GM12875 (cell line): ENCODE results near the gene TTI1.

Experiments used
- H3K4me3 ChIP-seq: one replicate; pipeline ENCODE4 v1.5.1; 2011; ENCODE audit warnings: low read depth, low read length, control low read depth
- CTCF ChIP-seq: IDR thresholded peaks from 2 replicates; pipeline ENCODE4 v1.5.1; 2011; ENCODE audit warnings: low read depth, mild to moderate bottlenecking, control low read depth, inconsistent platforms, low read length, moderate library complexity, borderline replicate concordance; ENCODE audit not compliant: insufficient read depth

TTI1 gene

DNA sequence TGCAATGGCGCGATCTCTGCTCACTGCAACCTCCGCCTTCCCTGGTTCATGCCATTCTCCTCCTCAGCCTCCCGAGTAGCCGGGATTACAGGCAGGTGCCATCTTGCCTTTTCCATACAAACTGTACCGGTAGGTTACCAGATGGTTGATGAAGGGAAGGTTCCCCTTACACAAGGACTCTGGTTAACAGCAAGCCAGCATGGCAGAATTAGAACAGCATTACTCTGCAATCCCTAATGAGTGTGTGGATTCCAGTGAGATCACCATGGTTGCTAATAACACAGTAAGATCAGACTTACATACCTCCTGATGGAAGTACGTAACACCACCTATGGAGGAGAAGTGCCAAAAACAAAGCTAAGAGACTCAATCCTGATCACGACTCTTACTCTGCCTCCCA is 51.7 kb downstream of the TTI1 start:
- no peak overlapping the region for H3K4me3 ChIP-seq
- TF ChIP-seq CTCF: no peak

DNA sequence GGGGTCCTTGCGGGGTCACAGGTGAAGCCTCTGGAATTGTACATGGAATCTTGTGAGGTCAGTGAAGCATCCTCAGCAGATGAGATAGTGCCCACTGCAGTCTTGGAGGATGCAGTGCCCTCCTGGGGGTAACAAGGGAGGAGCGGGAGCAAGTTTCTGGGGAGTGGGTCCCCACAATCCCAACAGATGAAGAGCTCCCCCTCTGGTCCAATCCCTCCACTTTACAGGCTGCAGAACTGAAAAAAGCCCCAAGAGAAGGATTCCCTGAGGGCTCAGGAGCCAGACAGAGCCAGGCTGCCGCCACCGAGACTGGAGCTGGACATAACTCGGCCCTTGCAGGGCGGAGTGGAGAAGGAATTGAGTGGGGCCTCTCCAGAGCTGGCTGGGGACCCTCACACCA is 52.4 kb downstream of the TTI1 start:
- no peak overlapping the region for H3K4me3 ChIP-seq
- no peak for TF ChIP-seq CTCF

DNA sequence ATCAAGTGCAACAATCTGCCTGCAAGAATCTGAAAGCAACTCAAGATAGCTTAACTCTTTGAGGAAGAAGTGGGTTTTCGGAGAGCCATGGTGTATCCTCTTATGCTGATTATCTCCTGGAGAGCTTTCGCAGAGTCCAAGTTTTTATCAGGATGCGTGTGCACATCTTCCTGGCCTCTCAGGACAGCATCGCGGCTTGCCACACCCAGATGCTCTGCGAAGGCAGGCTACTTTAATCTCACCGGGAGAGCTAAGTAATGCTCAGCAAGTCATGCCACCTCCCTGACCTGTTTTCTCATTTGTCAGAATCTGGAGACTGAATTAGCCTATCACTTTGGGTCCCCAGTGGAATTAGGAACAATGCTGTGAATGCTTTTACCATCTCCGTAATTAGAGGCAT is 52.9 kb downstream of the TTI1 start:
- no peak for TF ChIP-seq CTCF
- no peak overlapping the region for H3K4me3 ChIP-seq

DNA sequence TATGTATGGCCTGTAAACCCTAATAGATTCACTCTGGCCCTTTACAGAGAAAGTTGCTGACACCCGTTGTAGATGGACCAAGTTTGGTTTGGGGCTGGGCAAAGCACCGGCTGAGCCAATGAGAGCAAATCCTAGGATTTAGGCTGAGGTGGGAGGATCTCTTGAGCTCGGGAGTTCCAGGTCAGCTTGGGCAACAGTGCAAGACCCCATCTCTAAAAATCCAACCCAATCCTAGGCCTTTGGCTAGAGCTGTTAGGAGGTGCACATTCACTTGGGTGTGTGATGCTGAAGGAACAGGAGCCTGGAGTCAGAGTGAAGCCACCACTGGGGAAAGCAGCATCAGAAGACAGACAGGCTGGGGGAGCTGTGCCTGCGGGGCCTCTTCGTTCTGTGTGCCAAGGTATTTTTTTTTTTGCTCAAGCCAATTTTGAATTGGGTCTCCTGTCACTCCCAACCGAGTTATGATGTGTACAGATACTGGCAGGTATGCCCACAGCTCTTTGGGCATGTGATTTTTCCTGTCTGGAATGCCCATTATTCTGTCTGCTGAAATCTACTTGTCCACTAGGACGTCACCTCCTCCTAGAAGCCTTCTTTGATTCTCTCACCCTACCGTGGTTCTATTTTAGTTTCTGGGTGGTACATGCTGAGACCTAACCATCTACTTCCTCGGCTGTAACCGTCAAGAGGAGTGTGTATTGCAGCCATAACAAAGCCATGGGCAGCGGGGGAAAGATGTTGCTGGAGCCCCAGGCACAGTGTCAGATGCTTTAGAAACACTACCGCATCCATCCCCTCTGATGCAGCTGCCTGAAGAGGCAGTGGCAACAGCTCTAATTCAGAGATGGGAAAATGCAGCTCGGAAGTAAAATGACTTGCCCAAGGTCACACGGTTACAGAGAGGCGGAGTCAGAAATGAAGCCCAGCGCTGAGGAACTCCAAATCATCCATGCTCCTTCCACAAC is 54.0 kb downstream of the TTI1 start:
- H3K4me3 ChIP-seq: no peak overlapping the region
- no peak for TF ChIP-seq CTCF

DNA sequence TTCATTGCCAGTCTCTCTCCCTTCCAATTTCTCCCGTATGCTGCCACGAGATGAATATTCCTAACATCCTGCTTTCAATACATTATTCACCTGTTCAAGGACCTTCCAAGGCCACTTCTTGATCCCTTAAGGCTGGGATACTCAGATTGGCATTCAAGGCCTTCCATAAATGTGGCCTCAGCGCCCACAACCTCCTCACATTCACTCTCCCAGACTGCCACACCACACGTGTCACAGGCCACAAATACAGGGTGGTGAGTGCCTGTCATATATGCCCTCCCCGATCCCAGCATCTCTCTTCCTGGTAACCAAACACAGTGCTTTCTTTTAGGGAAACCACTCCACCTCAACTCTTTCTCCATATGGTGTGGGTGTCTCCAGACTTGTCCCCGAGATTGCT is 55.5 kb downstream of the TTI1 start:
- no peak for TF ChIP-seq CTCF
- H3K4me3 ChIP-seq: no peak overlapping the region

- no peak for TF ChIP-seq CTCF
- no peak overlapping the region for H3K4me3 ChIP-seq
These were observed 55.9 kb downstream of the TTI1 start for GRCh38 chr20:37977338-37977737.

DNA sequence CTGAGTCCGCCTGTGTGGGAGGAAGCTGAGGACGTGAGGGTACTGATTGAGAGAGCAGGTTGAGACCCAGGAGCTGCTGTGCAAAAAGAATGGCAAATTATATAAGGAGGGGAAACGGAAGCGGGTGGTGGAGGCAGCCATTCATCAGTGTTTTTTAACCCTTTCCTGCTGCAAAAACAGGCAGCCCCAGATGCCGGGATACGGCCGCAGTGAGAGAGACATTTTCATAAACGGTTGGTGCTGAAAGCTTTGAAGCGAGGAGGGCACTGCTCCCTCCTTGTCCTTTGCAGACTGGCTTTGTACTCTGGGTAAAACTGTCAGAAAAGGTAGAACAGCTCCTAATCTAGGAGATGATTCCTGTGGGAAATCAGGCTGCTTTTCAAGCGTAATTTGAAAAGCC is 56.4 kb downstream of the TTI1 start:
- no peak overlapping the region for H3K4me3 ChIP-seq

More for the DNA sequence above, 56.4 kb downstream of the TTI1 start:
- TF ChIP-seq CTCF: no peak
